HG03025 (cell line): ENCODE measurements around the gene KLHDC7B.

ENCODE experiments used
- ATAC-seq: cut with Tn5 transposase; IDR thresholded peaks from one replicate; pipeline ENCODE4 v1.9.1; 2021; ENCODE audit warnings: mild to moderate bottlenecking, moderate library complexity; ENCODE audit not compliant: unreplicated experiment, low FRiP score

Gene KLHDC7B

DNA sequence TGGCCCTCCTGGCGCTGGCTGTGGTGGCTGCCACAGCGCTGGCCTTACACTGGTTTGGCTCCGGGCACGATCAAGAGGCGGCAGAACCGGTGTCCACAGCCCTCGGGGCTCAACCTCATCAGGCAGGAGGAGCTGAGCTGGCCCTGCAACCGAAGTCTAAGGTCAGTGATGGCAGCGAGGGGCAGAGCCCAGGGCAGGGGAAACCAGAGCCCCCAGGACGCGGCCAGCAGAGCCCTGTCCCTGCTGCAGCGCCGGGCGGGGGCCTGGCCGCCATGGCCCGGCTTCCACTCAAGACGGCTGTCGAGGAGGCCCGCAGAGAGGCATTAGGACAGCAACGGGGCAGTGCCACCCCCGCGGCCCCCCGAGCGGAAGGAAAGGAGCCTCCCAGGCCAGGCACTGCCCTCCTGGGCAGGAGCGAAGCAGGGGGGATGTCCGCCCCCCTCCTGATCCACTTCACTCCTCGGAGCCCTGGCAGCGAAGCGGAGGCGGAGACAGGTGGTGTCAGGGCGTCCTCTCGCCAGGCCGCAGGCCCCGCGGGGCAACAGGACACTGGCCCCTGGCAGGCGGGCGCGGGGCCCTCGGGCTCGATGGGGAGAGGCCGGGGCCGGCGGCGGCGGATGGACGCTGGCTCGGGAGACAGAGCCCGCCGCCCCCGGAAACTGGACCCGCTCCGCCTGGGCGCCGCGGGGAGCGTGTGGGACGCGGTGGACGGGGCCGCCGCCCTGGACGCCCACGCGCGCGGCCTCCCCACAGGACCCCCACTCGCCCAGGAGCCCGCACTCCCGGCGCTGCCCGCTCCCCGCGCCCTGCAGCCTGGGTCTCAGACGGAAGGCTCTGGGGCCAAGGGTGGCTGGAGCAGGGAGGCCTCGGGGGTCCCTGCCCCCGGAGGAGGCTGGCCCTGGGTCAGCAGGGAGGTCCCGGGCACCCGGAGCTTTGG, 895 bp downstream of the KLHDC7B start:
- ATAC-seq: no peak

DNA sequence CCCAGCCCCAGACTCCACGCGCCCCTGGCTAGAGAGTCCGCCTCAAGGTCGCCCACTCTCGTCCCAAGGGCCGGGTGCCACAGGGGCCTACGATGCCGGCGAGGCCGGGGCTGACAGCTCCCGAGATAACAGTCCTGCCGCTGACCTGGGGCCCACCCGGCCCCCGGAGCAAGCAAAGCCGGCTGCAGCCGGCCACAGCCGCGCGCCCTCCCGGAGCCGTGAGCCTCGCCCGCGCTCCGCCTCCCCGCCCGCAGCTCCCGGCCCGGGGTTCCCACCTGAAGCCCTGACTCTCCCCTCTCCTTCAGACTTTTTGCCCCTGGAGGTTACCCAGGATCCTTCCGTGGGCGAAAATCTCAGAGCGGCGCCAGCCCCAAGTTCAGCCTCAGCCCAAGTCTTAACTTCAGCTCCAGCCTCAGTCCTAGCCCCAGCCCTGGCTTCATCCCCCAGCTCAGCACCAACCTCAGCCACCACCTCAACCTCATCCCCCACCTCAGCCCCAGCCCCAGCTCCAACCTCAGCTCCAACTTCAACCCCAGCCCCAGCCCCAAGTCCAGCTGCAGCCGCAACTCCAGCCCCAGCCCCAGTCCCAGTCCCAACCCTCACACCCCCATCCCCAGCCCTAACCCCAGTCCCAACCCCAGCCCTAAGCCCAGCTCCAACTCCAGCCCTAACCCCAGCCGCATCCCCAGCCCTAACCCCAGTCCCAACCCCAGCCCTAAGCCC, 1.7 kb downstream of the KLHDC7B start:
- ATAC-seq: no peak

DNA sequence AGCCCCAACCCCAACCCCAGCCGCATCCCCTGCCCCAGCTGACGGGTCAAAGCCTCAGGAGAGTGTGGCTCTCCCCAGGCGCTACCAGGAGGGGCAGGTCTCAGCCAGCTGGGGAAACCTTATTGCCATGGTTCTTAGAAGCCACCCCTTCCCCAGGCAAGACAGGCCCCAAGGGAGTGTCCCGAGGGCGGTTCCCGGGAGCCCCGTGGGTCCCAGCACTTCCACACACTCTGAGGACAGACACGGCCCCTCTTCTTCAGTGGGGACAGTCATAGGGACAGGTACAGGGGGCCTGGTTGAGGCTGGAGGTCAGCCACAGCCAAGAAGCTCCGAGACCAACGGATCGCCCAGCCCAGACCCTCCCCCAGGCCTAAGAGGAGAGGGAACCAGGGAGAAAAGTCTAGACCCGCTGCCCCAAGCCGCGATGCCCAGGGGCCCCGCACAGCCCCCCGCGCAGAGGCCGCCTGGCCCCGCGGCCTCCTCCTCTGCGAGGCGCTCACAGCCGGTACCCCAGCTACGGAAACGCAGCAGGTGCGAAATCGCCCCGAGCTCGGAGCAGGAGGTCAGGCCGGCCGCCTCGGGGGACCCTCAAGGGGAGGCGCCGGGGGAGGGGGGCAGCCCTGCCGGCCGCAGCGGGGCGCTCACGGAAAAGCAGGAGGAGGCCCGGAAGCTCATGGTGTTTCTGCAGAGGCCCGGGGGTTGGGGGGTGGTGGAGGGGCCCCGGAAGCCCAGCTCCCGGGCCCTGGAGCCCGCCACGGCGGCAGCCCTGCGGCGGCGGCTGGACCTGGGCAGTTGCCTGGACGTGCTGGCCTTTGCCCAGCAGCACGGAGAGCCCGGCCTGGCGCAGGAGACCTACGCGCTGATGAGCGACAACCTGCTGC, 2.6 kb downstream of the KLHDC7B start:
- ATAC-seq: no peak

DNA sequence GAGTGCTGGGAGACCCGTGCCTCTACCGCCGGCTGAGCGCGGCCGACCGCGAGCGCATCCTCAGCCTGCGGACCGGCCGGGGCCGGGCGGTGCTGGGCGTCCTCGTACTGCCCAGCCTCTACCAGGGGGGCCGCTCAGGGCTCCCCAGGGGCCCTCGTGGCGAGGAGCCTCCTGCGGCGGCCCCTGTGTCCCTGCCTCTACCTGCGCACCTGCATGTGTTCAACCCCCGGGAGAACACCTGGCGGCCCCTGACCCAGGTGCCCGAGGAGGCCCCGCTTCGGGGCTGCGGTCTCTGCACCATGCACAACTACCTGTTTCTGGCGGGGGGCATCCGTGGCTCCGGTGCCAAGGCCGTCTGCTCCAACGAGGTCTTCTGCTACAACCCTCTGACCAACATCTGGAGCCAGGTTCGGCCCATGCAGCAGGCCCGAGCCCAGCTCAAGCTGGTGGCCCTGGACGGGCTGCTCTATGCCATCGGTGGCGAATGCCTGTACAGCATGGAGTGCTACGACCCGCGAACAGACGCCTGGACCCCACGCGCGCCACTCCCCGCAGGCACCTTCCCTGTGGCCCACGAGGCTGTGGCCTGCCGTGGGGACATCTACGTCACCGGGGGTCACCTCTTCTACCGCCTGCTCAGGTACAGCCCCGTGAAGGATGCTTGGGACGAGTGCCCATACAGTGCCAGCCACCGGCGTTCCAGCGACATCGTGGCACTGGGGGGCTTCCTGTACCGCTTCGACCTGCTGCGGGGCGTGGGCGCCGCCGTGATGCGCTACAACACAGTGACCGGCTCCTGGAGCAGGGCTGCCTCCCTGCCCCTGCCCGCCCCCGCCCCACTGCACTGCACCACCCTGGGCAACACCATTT, 3.5 kb downstream of the KLHDC7B start:
- ATAC-seq: no peak

DNA sequence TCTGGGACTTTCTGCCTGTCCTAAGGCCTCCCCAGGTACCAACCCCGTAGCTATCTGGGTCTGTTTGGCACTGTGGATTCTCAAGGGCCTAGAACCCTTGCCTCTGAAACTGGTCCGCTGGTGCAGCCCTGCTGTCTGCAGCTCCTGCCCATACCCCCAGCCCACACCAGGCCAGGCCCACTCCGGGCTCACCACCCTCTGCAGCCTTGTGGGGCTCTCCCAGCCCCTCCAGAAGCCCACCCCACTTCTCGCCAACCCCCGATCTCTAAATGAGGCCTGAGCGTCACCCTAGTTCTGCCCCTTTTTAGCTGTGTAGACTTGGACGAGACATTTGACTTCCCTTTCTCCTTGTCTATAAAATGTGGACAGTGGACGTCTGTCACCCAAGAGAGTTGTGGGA, 4.7 kb downstream of the KLHDC7B start:
- ATAC-seq: no peak

DNA sequence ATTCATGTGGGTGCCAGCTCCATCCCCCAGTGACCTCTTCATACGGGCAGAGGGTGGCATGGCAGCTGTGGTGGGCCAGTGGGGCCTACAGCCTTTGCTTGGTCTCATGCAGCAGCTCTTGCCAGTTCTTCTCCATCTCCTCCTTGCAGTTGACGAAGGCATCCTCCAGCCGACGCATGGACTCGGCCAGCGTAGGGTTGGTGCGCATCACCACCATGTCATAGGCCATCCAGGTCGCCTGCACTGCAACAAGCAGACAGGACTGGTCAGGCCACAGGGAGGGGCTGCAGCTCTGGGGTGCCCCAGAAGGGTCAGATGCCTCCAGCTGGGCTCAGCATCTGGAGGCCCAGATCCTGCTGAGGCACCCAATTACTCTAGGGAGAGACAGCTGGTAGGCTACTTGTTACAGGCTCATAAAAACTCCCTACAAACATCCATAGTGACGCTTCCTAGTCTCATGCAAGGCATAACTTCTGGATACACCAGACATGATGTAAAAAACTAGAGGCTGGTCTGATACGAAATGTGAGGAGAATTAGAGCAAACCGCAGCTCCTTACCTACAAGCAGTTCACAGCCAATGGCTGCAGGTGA, 5.6 kb downstream of the KLHDC7B start:
- ATAC-seq: no peak

DNA sequence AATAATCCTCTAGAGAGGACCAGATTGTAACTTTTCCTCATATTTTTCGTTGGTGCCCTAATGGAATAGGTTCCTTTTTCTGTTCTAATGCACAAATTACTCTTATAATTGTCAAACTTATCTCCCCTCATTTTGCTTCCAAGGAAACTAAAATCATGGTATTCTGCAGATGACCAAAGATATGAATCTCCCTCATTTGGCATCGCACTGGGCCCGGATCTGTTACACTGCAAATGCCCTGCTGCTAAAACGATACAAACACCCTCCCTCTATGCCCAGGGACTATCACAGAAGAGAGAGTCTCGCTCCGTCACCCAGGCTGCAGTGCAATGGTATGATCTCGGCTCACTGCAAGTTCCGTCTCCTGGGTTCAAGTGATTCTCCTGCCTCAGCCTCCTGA, 7.6 kb downstream of the KLHDC7B start:
- no peak for ATAC-seq

DNA sequence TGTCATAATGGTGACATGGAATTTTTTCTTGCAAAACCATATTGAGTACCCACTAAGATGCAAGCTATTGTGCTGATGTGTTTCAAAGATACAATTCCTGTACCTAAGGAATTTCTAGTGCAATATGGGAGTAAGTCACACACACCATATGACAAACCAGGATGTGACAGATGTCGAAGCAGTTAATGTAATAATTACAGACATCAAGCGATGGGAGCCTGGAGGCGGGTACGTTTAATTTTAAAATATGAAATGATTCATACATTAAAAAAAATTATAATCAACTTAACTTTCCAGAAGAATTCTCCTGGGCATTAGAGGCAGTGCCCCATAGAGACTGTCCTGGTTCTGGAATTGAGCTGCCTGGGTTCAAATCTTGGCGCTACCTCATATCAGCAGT, 11.0 kb downstream of the KLHDC7B start:
- no peak for ATAC-seq

DNA sequence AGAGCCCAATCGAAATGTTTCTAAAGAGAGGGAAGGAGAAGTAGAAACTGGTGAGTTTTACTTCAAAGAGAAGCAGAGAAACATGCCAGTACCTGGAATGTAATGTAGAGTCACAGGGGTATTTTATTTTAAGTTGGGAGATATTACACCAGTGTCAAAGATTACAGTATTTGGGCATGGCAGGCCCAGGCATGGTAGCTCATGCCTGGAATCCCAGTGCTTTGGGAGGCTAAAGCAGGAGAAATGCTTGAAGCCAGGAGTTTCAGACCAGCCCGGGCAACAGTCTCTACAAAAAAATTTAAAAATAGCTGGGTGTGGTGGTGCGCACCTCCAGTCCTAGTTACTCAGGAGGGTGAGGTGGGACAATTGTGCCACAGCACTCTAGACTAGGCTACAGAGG, 14.3 kb downstream of the KLHDC7B start:
- ATAC-seq: no peak

DNA sequence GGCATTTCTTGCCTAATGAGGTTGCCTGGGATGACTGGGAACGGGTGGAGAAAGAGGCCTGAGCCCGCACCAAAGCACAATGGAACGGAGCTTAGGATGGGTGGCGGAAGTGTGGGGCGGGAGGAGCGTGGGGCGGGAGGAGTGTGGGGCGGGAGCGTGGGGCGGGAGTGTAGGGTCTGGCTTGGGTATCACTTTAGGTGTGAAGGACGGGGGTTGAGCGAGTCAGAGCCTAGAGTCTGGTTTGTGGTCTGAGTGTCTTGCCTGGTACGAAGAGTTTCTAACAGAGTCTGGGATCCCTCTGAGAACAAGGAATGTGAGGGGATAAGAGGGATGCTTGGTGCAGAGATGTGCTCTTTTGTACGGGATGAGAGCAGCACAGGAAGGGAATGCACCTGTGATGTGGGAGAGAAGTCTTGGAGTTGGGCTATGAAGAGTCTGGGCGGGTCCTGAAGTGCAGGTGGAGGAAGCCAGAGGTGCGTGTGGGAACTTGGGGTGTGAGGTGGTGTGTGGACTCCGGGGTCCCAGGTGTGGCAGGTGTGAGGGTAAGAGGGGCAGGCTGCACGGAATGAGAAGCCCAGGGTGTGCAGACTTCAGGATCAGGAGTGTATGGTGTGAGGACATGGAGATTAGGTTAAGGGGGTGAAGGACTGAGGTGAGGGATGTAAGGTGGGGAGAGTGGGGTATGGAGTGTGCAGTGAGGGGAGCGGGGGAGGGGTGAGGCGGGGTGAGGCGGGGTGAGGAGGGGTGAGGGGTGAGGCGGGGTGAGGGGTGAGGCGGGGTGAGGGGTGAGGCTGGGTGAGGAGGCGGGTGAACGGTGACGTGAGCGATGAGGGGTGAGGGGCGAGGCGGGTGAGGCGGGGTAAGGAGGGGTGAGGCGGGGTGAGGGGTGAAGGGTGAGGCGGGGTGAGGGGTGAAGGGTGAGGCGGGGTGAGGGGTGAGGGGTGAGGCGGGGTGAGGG, 16.0 kb downstream of the KLHDC7B start:
- no peak for ATAC-seq

DNA sequence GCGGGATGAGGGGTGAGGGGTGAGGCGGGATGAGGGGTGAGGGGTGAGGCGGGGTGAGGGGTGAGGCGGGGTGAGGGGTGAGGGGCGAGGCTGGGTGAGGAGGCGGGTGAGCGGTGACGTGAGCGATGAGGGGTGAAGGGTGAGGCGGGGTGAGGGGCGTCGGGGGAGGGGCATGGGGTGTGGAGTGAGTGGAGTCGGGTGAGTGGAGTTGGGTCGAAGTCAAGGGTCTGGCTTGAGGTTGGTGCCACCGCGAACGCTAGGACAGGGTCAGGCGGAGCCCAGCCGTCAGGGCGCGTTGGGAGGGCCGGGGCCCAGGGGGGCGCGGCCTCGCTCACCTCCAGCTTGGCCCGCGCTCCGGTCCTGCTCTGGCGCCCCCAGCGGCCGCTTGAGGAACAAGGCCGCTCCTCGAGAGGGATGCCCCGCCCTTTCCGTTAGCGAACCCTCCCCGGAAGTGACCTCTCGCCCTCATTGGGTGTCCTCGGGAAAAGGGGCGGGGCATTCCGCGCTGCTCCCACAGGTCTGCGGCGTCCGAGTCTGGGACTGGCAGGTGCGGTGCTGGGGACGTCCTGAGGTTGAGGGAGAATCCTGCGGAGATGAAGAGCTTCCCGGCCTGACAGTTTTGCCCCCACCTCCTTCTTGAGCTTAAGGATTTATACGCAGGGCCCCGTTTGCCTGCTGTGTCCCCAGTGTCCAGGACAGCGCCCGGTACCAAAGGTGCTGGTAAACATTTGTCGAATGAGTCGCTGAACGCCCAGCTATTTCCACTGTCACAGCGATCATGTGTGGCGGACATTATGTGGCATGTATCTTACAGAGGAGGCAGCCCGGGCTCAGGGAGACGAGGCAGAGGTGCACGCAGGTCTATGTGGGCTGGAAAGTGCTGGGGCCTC, 17.1 kb downstream of the KLHDC7B start, which contains the start of gene SYCE3:
Gene SYCE3 (minus strand): TSS at position 397 of the 890 bp plus-strand sequence. CDS start 6,514 bp downstream, outside the sequence.
- ATAC-seq: peak; percentile 91

DNA sequence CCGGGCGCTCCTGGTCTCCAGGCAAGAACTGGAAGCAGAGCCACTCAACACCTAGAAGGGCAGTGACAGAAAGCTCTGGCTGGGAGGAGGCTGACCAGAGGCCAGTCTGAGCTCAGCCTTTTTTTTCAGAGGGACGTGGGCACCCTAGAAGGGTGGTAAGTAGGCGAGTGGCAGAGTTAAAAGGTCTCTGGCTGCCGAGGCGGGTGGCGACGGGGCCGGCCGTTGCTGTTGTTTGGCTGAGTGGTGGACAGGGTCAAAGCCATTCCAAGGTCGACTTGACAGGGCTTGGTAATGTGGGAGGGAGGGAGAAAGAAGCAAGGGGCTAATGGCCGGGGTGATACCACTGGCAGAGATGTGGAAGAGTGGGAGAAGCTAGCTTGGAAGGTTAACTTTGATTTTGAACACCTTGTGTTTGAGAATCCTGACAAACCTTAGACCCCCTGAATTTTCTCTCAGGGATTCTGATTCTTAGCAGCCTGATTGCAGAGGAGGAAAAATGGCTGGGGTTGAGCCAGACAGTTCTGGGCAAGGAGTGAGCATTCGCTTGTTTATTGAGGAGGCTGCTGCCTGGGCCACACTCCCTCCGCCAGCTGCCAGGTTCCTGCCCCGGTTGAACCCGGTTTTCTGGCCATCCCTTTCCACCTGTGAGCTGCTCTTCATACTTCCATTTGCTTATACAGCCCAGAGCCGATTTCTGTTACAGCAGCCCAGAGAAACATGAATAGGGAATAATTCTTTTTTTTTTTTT, 17.9 kb downstream of the KLHDC7B start:
- ATAC-seq: no peak

DNA sequence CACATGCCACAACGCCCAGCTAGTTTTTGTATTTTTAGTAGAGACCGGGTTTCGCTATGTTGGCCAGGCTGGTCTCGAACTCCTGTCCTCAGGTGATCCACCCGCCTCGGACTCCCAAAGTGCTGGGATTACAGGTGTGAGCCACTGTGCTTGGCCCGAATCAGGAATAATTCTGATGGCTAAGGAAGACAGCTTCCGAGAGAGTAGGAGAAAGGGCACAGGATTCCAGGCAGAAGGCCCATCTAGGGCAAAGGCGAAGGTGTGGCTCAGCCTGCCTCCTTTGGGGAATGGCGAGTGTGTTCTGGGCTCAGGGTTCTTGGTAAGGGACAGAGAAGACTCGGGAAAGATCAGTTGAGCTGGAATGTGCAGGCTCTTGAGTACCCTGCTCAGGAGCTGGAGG, 18.6 kb downstream of the KLHDC7B start:
- ATAC-seq: no peak

DNA sequence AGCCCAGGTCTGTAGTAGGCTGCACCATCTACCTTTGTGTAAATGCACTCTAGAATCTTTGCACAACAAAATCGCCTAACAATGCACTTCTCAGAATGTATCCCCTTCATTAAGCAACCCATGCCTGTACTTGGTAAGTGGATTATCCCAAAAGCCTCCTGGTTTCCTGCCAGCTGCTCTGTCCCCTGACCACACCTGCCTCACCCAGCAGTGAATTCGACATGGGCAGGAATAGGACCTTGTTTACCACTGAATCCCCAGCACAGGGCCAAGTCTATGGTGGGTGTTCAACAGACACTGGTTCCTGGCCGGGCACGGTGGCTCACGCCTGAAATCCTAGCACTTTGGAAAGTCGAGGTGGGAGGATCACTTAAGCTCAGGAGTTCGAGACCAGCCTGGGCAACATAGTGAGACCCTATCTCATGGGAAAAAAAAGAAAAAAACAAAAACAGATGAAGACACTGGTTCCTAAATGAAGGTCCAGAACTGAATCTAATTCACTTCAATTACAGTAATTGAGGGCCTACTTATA, 22.1 kb downstream of the KLHDC7B start:
- no peak for ATAC-seq

DNA sequence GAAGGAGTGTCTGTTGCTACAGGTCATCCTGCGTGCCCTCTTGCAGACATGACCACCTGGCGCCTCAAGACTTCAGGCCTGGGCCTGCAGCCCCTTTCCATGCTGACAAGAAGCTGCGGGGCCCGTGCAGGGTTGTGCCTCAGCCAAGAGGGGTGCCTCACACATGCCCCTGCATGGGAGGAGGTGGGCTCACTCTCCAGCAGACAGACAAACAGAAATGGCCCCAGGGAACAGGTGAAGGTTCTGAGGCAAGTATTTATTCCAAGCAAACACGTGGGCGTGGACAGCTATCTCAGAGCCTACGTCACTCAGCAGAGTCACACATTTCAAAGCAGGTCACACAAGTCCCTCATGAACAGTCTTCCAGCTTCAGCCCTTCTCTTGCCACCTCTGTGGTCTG, 22.9 kb downstream of the KLHDC7B start:
- ATAC-seq: no peak

DNA sequence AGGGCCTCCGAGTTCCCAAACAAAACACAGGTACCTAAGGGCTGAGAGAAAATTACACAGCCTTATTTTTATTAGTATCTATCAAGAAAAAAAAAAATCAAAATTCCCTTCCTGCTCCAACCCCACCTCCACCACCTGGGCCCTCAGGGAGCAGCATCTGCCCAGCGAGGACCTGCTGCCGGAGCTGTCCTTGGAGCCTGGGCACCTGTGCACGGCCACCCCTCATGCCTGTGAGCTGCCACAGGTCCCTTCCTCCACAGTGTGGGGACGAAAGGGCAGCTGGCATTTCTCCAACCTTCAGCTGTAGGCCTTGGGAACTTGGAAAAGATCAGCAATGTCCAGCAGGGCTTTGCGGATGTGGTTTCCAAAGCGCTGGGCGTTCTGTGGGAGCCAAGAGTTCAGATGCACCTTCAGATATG, 23.4 kb downstream of the KLHDC7B start:
- no peak for ATAC-seq
